HepG2 (cell line): ENCODE data around the gene ZNF217. TPM values are rescaled to one million over a fixed set of nuclear protein-coding genes. Genes with fewer than 3 reads are reported as not detected.

Experiments
- CHD2 ChIP-seq: IDR thresholded peaks from 2 replicates; pipeline ENCODE4 v1.6.1; 2011; ENCODE audit warnings: low read depth, low read length, improper control_type of control experiment
- EP300 ChIP-seq, 3 experiments: sonication (generic) in 1 of 3; formaldehyde crosslinking in 1 of 3; IDR thresholded peaks; 2 replicates each; pipeline versions ENCODE4 v1.5.1 to v1.6.1; 2011 to 2020; ENCODE audit warnings: low read depth in 2 of 3, low read length in 2 of 3, borderline replicate concordance in 1 of 3, improper control_type of control experiment in 1 of 3, mild to moderate bottlenecking in 1 of 3, missing genetic modification reagents in 1 of 3, moderate library complexity in 1 of 3
- FOXC1 ChIP-seq: sonication (generic); formaldehyde crosslinking; IDR thresholded peaks from 2 replicates; pipeline ENCODE4 v1.8.0; 2022; ENCODE audit warnings: mild to moderate bottlenecking, missing genetic modification reagents, borderline replicate concordance
- GATAD2A ChIP-seq: IDR thresholded peaks from 2 replicates; pipeline ENCODE4 v1.6.1; 2016
- HCFC1 ChIP-seq: fragments of 150-350 bp; IDR thresholded peaks from 2 replicates; pipeline ENCODE4 v1.6.1; 2014; ENCODE audit warnings: low read depth, low read length
- HIC2 ChIP-seq: sonication (generic); formaldehyde crosslinking; IDR thresholded peaks from 2 replicates; pipeline ENCODE4 v1.9.0; 2022; ENCODE audit warnings: low read depth, missing genetic modification reagents
- HIVEP1 ChIP-seq: sonication (generic); formaldehyde crosslinking; IDR thresholded peaks from 2 replicates; pipeline ENCODE4 v1.4.0; 2020; ENCODE audit warnings: mild to moderate bottlenecking, missing genetic modification reagents
- HNRNPLL ChIP-seq: fragments of 200-400 bp; formaldehyde crosslinking; IDR thresholded peaks from 2 replicates; pipeline ENCODE4 v1.6.1; 2017; ENCODE audit warnings: mild to moderate bottlenecking, low read depth, low read length; ENCODE audit not compliant: poor library complexity, severe bottlenecking
- HOXA7 ChIP-seq: sonication (generic); formaldehyde crosslinking; IDR thresholded peaks from 2 replicates; pipeline ENCODE4 v1.8.1; 2022; ENCODE audit warnings: mild to moderate bottlenecking, missing genetic modification reagents, moderate library complexity
- NR2F1 ChIP-seq, 2 experiments: fragments of 450-650 bp in 1 of 2; formaldehyde crosslinking in 1 of 2; IDR thresholded peaks; 2 replicates each; pipeline versions ENCODE4 v1.5.0 to v1.6.1; 2016 to 2020; ENCODE audit warnings: mild to moderate bottlenecking in 1 of 2, missing compliant biosample characterization in 1 of 2, missing genetic modification reagents in 1 of 2, moderate library complexity in 1 of 2
- PCBP2 ChIP-seq: fragments of 200-400 bp; formaldehyde crosslinking; optimal IDR thresholded peaks from 2 replicates; pipeline ENCODE3; 2018; ENCODE audit warnings: low read length, low read depth; ENCODE audit not compliant: poor library complexity, severe bottlenecking
- RBM39 ChIP-seq: fragments of 200-400 bp; formaldehyde crosslinking; IDR thresholded peaks from one replicate; pipeline ENCODE4 v1.6.1; 2018; ENCODE audit warnings: antibody characterized with exemption, mild to moderate bottlenecking, low read depth, low read length; ENCODE audit not compliant: poor library complexity, severe bottlenecking
- SALL1 ChIP-seq: sonication (generic); formaldehyde crosslinking; IDR thresholded peaks from 2 replicates; pipeline ENCODE4 v1.8.0; 2022; ENCODE audit warnings: mild to moderate bottlenecking, missing genetic modification reagents
- SAP130 ChIP-seq: IDR thresholded peaks from 2 replicates; pipeline ENCODE4 v1.6.1; 2016; ENCODE audit warnings: low read depth
- SKI ChIP-seq: fragments of 450-650 bp; IDR thresholded peaks from one replicate; pipeline ENCODE4 v1.6.1; 2018; ENCODE audit warnings: mild to moderate bottlenecking; ENCODE audit not compliant: partially characterized antibody
- STAG1 ChIP-seq: sonication (generic); formaldehyde crosslinking; IDR thresholded peaks from 2 replicates; pipeline ENCODE4 v1.4.0; 2020; ENCODE audit warnings: missing genetic modification reagents
- TAF1 ChIP-seq: sonication (generic); formaldehyde crosslinking; IDR thresholded peaks from 2 replicates; pipeline ENCODE4 v1.4.0; 2020; ENCODE audit warnings: missing genetic modification reagents
- TCF7L2 ChIP-seq: IDR thresholded peaks from 2 replicates; pipeline ENCODE4 v1.6.1; 2011; ENCODE audit warnings: mild to moderate bottlenecking, low read depth, low read length, moderate library complexity
- TEAD2 ChIP-seq: sonication (generic); formaldehyde crosslinking; IDR thresholded peaks from 2 replicates; pipeline ENCODE4 v1.9.0; 2021; ENCODE audit warnings: missing genetic modification reagents
- ZNF136 ChIP-seq: sonication (generic); formaldehyde crosslinking; IDR thresholded peaks from 2 replicates; pipeline ENCODE4 v1.8.1; 2022; ENCODE audit warnings: low read depth, mild to moderate bottlenecking, moderate library complexity, missing genetic modification reagents
- ZNF235 ChIP-seq: sonication (generic); formaldehyde crosslinking; IDR thresholded peaks from 2 replicates; pipeline ENCODE4 v1.8.1; 2023; ENCODE audit warnings: mild to moderate bottlenecking, missing genetic modification reagents, borderline replicate concordance
- ZNF354B ChIP-seq: sonication (generic); formaldehyde crosslinking; IDR thresholded peaks from 2 replicates; pipeline ENCODE4 v1.8.0; 2022; ENCODE audit warnings: mild to moderate bottlenecking, missing genetic modification reagents
- ZNF430 ChIP-seq: sonication (generic); formaldehyde crosslinking; IDR thresholded peaks from 2 replicates; pipeline ENCODE4 v1.9.0; 2021; ENCODE audit warnings: mild to moderate bottlenecking, missing genetic modification reagents
- ZNF496 ChIP-seq: sonication (generic); formaldehyde crosslinking; IDR thresholded peaks from 2 replicates; pipeline ENCODE4 v1.8.1; 2023; ENCODE audit warnings: mild to moderate bottlenecking, moderate library complexity, missing genetic modification reagents; ENCODE audit not compliant: insufficient replicate concordance
- ZNF550 ChIP-seq: sonication (generic); formaldehyde crosslinking; IDR thresholded peaks from 2 replicates; pipeline ENCODE4 v1.4.0; 2020; ENCODE audit warnings: mild to moderate bottlenecking, missing genetic modification reagents, borderline replicate concordance
- ZNF879 ChIP-seq: sonication (generic); formaldehyde crosslinking; IDR thresholded peaks from 2 replicates; pipeline ENCODE4 v1.8.1; 2023; ENCODE audit warnings: missing genetic modification reagents
- ZSCAN20 ChIP-seq: sonication (generic); formaldehyde crosslinking; IDR thresholded peaks from 2 replicates; pipeline ENCODE4 v1.4.0; 2020; ENCODE audit warnings: missing genetic modification reagents, mild to moderate bottlenecking, borderline replicate concordance
- polyA plus RNA-seq, 8 experiments: library from polyadenylated mRNA; depleted of rRNA in 3 of 8; stranded (reverse) in 7 of 8; unstranded in 1 of 8; fragments of >200 nt; fragmentation: Illumina TruSeq in 4 of 8; extraction: Trizol in 4 of 8; gene quantifications; 2 replicates each; pipeline versions ENCODE4 v1.2.1 to v1.2.3, GENCODE V29; 2011 to 2016; ENCODE audit warnings: low read depth in 4 of 8, missing spikeins in 1 of 8, mixed read lengths in 1 of 8; ENCODE audit not compliant: insufficient read depth in 1 of 8
- total RNA-seq, 5 experiments: library from RNA; depleted of rRNA; stranded (reverse); fragments of >200 nt; fragmentation: Illumina TruSeq; extraction: Trizol; gene quantifications; 2 replicates each; pipeline ENCODE4 v1.2.3, GENCODE V29; 2016; ENCODE audit warnings: low read depth in 1 of 5
- TF ChIP-seq, protein P1 (sequence below): IDR thresholded peaks from 2 replicates; pipeline ENCODE4 v1.6.1; 2016

ZNF217 gene
- total and polyA plus RNA-seq, 2 of the 13 experiments (the other 11 are each of a cell fraction or from before 2014, with no cell fraction given): 22.3 to 29.8 TPM

DNA sequence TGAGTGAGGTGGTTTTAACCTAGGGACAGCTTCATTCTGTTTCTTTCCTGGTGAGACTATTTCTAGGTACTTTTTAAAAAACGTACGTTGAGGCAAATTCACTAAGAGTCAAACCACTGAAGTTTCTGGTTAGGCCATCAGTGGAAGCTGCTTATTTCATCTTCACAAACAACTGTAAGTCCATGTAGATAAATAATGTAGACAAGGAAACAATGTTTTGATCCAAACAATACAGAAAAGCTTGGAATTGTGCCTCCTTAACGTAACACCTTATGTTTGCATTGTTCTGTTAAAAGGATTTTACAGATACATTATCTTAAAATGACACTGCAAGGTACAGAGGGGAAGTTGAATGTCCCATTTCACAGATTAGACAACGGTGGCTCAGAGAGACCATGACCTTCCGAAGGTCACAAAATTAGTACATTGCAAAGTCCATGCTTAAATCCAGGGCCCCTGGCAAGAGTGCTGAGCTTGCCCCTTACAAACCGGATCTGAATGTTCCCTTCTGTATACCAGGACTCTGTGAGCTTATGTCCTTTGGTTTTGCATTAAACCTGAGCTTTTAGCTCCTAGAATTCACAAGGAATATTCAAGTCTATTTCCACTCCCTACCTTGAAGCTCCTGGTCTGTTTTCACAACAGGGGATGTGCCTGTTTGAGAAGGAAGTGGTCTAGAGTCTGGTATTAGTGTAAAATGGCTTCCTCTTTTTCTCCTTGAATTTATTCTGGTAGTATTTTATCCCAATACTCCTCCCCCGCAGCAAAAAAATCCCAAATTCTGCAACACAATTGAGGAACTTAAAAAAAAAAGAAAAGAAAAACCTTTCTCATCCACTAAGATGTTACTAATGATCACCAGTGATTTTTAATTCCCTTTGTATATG is 28.9 kb upstream of the ZNF217 start (continued):
- TF ChIP-seq SKI (no peak), ZNF235 (CRISPR knock-in tag) (no peak), ZNF354B (CRISPR knock-in tag) (no peak), ZNF550 (no peak), EP300 (IDR thresholded peaks at IDR 0.05; ENCODE audit: low read depth in 2 of 2, low read length in 2 of 2) (peak in 1 of 2 experiments; percentile 65; a peak in 2 of 4 replicates), EP300 (CRISPR knock-in tag; IDR thresholded peaks at IDR 0.05; ENCODE audit: borderline replicate concordance) (no peak), SAP130 (CRISPR knock-in tag) (peak; percentile 29; the same call in 1 of the 2 replicates), ZNF879 (no peak), ZNF496 (CRISPR knock-in tag) (no peak), ZNF430 (no peak), ZNF136 (CRISPR knock-in tag) (no peak), FOXC1 (CRISPR knock-in tag) (no peak), SALL1 (peak; percentile 48; the same call in 1 of the 2 replicates), HIVEP1 (CRISPR knock-in tag) (no peak), HOXA7 (CRISPR knock-in tag) (no peak), GATAD2A (CRISPR knock-in tag) (peak; percentile 49), TCF7L2 (no peak), STAG1 (peak; percentile 24), CHD2 (no peak), TEAD2 (CRISPR knock-in tag) (no peak), HCFC1 (no peak), PCBP2 (no peak), ZSCAN20 (CRISPR knock-in tag) (no peak), HIC2 (no peak), NR2F1 (CRISPR knock-in tag; IDR thresholded peaks at IDR 0.05) (peak; percentile 80 to 84), RBM39 (no peak), TAF1 (CRISPR knock-in tag) (no peak), HNRNPLL (no peak)
- TF ChIP-seq, protein P1, sequence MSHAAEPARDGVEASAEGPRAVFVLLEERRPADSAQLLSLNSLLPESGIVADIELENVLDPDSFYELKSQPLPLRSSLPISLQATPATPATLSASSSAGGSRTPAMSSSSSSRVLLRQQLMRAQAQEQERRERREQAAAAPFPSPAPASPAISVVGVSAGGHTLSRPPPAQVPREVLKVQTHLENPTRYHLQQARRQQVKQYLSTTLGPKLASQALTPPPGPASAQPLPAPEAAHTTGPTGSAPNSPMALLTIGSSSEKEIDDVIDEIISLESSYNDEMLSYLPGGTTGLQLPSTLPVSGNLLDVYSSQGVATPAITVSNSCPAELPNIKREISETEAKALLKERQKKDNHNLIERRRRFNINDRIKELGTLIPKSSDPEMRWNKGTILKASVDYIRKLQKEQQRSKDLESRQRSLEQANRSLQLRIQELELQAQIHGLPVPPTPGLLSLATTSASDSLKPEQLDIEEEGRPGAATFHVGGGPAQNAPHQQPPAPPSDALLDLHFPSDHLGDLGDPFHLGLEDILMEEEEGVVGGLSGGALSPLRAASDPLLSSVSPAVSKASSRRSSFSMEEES (CRISPR knock-in tag): no peak
